ENCODE results near the gene MYH11. TPM values are rescaled to one million over a fixed set of nuclear protein-coding genes. Genes with fewer than 3 reads are reported as not detected.
"Not testable (repeated sequence)": the region's sequence is repeated elsewhere in the genome, so short reads cannot be mapped to it uniquely, and the experiment has no call there.

MYH11 gene
- total RNA-seq, 4 donors from 2014 or later, result 22.4 to 206 (median 26.8) TPM

- TF ChIP-seq CTCF (IDR thresholded peaks at IDR 0.05), result no peak
- ATAC-seq (ENCODE audit: low FRiP score) (no peak), DNase-seq (ENCODE audit: low spot score) (no peak)
Measured at GRCh38 chr16:15689290-15689689, 167.5 kb downstream of the MYH11 start.

DNA sequence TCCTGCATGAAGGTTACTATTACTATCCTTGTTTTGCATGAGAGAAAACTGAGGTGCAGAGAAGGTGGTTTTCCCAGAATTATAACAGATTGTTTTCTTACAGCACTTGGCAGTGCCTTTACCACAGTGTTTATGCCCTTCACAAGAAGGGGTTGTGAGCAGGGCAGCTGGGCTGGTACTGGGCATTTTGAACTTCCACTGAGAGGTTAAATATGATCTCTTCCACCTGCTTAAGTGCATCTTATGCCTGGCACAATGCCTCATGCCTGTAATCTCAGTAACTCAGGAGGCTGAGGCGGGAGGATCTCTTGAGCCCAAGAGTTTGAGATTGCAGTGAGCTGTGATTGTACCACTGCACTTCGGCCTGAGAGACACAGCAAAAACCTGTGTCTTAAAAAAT is 170.5 kb downstream of the MYH11 start:
- no peak for TF ChIP-seq CTCF (IDR thresholded peaks at IDR 0.05)
- DNase-seq (ENCODE audit: low spot score), result no peak
- ATAC-seq (ENCODE audit: low FRiP score), result no peak

- no peak for ATAC-seq (ENCODE audit: low FRiP score)
- no peak for DNase-seq (ENCODE audit: low spot score)
- no peak for TF ChIP-seq CTCF (IDR thresholded peaks at IDR 0.05)
Measured at GRCh38 chr16:15682105-15682570, 174.7 kb downstream of the MYH11 start.

- TF ChIP-seq CTCF (IDR thresholded peaks at IDR 0.05), result no peak
- DNase-seq (ENCODE audit: low spot score) (no peak), ATAC-seq (ENCODE audit: low FRiP score) (no peak)
Measured at GRCh38 chr16:15677447-15677846, 179.4 kb downstream of the MYH11 start.

GRCh38 chr16:15676506-15676905 is 180.3 kb downstream of the MYH11 start:
- ATAC-seq (ENCODE audit: low FRiP score) (no peak), DNase-seq (ENCODE audit: low spot score) (no peak)
- TF ChIP-seq CTCF (IDR thresholded peaks at IDR 0.05), result no peak

GRCh38 chr16:15674571-15674970 is 182.3 kb downstream of the MYH11 start:
- ATAC-seq (ENCODE audit: low FRiP score) (no peak), DNase-seq (ENCODE audit: low spot score) (no peak)
- no peak for TF ChIP-seq CTCF (IDR thresholded peaks at IDR 0.05)

GRCh38 chr16:15672514-15673167 is 184.2 kb downstream of the MYH11 start:
- ATAC-seq (ENCODE audit: low FRiP score) (peak; percentile 92), DNase-seq (ENCODE audit: low spot score) (peak; percentile 74)
- TF ChIP-seq CTCF (IDR thresholded peaks at IDR 0.05), result no peak

GRCh38 chr16:15672127-15672513 is 184.7 kb downstream of the MYH11 start:
- DNase-seq (ENCODE audit: low spot score); ATAC-seq (ENCODE audit: low FRiP score): not testable (repeated sequence)

All from omental fat pad (tissue), 4 donors.